A549 treated with AZD2906 at 1 μM for 4 hours (cell line): ENCODE results near the gene SDF4. TPM values are rescaled to one million over a fixed set of nuclear protein-coding genes. Genes with fewer than 3 reads are reported as not detected.

Source experiments
- total RNA-seq: library from RNA; stranded (reverse); fragments of 200-300 nt; extraction: Qiagen RNA extraction; gene quantifications from 5 replicates; pipeline ENCODE4 v1.2.3, GENCODE V29; 2022

The SDF4 gene
- total RNA-seq, result 109 to 135 TPM (median 131 TPM) in 5 replicates

DNA sequence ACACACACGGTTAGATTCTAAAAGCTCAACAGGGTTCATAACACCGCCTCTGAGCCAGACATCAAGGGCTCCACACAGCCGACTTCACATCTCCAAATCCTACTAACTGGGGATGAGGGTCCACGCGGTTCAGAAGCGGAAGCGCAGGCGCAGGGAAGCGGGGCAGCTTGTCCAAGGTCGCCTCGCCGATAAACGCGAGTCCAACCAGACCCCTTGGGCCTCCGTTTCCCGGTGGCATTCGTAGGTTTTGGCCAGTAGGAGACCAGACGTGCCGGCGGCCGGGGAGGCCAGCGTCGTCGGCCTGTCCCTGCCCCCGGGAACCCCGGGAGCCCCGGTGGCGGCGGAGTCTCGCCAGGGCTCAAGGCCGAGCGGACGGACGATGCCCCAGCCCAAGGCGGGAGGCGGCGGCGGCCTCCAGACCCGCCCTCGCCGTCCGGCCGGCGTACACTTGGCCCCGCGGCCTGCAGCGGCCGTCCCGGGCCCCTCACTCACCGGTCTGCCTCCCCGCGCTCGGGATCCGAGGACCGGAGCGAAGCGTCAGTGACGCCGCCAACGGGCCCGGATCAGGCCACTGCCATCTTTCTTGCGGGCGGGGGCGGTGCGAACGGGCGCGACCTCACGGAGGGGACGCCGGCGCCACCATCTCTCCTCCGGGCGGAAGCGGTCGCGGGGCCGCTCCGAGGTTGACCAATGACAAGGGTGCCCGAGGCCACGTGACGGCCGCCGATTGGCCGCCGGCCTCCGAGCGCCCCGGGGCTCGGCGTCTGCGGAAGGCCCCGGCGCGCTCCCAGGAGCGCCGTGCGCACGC, at the start of gene SDF4:
Gene SDF4 (minus strand): TSS at position 602 of the 808 bp plus-strand sequence. CDS start 3,229 bp downstream, outside the sequence.

GRCh38 chr1:1273512-1274298, 41.9 kb upstream of the SDF4 start, which contains the start of gene UBE2J2:
UBE2J2 (minus strand) TSS chr1:1273854; CDS start chr1:1267992, 5,862 bp downstream.

GRCh38 chr1:1246577-1247340, 15.0 kb upstream of the SDF4 start, which contains the start of gene C1QTNF12:
C1QTNF12 (minus strand) TSS chr1:1246722; CDS start chr1:1246690, 32 bp downstream.

DNA sequence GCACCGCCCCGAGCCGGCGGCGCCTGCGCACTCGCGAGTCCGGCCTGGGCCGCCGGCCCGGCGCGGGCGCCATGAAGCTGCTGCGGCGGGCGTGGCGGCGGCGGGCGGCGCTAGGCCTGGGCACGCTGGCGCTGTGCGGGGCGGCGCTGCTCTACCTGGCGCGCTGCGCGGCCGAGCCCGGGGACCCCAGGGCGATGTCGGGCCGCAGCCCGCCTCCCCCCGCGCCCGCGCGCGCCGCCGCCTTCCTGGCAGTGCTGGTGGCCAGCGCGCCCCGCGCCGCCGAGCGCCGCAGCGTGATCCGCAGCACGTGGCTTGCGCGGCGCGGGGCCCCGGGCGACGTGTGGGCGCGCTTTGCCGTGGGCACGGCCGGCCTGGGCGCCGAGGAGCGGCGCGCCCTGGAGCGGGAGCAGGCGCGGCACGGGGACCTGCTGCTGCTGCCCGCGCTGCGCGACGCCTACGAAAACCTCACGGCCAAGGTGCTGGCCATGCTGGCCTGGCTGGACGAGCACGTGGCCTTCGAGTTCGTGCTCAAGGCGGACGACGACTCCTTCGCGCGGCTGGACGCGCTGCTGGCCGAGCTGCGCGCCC, 501 bp upstream of the SDF4 start, which contains the start of gene B3GALT6:
Gene B3GALT6 (plus strand): TSS at position 30 of the 588 bp plus-strand sequence. CDS start 42 bp downstream, at position 72.

DNA sequence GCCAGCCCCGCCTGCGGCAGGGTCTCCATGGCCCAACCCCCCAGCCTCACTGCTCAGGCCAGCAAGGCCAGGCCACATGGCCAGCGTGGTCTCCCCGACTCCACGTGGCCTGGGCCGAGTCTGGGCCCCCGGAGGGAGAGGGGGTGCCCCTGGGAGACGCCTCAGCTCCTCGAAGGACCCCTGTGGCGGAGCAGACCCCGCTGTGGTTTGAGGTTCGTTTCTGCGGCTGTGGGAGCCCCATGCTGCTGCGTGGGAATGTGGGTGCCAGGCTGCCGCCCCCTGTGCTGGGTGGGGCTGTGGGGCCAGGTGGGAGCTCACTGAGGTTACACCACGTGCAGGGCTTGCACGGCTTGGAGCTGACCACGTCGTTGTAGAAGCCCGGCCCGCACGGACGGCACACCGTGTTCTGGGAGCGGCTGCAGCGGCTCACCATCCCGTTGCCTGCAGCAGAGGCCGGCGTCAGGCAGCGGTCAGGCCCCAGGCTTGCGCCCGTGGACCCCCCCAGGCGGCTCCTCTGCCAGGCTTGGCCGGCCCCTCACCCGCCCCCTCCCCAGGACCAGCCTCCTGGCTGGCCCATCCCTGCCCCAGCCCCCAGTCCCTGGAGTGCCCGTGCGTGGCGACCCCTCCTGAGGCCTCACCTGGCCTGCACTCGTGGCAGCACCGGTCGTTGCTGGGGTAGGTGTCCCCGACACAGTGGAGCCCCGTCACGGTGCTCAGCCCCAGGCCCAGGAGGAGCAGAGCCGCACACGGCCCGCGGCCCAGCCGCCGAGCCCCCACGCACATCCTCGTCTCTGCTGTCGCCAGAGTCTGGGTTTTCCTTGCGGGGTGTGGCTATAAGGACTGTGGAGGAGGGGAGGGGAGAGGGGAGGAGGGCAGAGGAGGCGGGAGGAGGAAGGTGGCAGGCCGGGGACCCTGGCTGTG, 18.2 kb downstream of the SDF4 start, which contains the start of gene TNFRSF4:
Gene TNFRSF4 (minus strand): TSS at position 809 of the 921 bp plus-strand sequence. CDS start 26 bp downstream, at position 783.

DNA sequence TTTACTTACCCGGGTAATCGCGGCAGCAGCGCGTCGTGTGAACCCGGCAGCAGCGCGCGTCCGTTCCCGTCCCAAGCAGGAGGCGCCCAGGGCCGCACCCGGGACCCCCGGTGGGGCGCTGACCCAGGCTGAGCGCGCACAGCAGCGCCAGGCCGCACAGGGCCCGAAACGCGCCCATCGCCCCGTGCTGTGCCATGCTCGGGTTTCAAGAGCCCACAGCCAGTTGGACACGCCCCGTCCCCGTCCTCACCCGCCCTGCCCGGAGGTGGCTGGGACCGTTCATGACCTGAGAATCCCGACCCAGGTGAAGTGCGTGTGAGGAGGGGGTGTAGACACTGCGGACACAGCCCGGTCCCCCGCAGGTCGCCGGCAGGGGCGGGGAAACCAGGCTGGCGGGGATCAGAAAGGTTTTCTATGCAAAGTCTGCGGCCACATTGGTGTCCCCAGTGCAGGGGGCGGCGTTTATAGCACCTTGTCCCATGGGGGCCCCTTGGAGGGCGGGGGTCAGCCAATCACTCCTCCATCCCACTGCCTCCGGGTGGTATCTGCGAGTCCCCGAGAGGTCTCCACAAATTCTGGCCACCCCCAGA, 25.3 kb downstream of the SDF4 start, which contains the start of gene TNFRSF18:
Gene TNFRSF18 (minus strand): TSS at position 217 of the 590 bp plus-strand sequence. CDS start 21 bp downstream, at position 196.

DNA sequence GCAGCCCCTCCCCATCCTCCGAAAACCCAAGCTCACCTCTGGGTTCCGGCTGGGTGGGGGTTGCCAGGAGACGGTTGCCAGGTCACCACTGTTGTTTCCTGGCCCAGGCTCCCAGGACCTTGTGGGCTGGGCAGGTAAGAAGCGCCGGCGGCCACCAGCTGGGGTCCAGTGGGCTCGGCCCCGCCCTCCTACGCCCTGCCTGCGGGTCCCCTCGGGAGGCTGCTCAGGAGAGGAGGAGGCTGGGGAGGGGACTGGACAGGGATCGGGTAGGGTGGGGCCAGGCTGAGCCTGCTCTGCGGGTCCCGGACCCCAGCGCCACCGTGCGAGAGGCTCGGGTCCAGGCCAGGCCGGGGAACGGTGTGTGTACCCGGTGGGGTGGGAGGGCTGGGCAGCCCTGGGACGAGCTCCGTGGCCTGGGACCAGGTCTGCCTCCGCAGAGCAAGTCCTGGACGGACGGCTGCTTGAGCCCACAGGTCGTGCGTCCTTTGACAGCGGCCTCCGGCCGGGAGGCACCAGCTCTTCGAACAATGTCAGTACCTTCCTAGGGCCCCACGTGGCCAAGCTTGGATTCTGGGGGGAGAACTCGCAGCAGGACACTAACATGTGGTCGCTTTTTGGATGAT, 57.9 kb downstream of the SDF4 start, which contains the start of gene TTLL10:
Gene TTLL10 (plus strand): TSS at position 88 of the 623 bp plus-strand sequence. CDS start 5,336 bp downstream, outside the sequence.

Other genes with a start within 250 kb of the SDF4 start
- 0.10 to 0.19 TPM (median 0.13 TPM) in 5 replicates for gene PERM1, start 249.9 kb downstream of the SDF4 start, total RNA-seq
- 17.8 to 65.9 TPM (median 57.8 TPM) in 5 replicates for gene HES4, start 231.9 kb downstream of the SDF4 start, total RNA-seq
- 12.1 to 23.1 TPM (median 19.4 TPM) in 5 replicates for gene ISG15, start 218.5 kb downstream of the SDF4 start, total RNA-seq
- gene AGRN, start 211.9 kb downstream of the SDF4 start, total RNA-seq, result 78.5 to 115 TPM (median 107 TPM) in 5 replicates
- 0.21 to 0.30 TPM (median 0.23 TPM) in 5 replicates for gene RNF223, start 157.7 kb downstream of the SDF4 start, total RNA-seq
- 8.2 to 14.5 TPM (median 13.7 TPM) in 5 replicates for gene C1orf159, start 115.9 kb downstream of the SDF4 start, total RNA-seq
- not detected in 5 replicates for gene TTLL10, start 58.1 kb downstream of the SDF4 start, total RNA-seq
- gene TNFRSF18, start 25.4 kb downstream of the SDF4 start, total RNA-seq, result 0.09 to 0.20 TPM (median 0.13 TPM) in 4 of 5 replicates, not detected in the other
- gene TNFRSF4, start 17.8 kb downstream of the SDF4 start, total RNA-seq, result 0.13 to 0.34 TPM (median 0.20 TPM) in 4 of 5 replicates, not detected in the other
- 11.0 to 19.8 TPM (median 18.8 TPM) in 5 replicates for gene B3GALT6, start 236 bp upstream of the SDF4 start, total RNA-seq
- 0.71 to 1.9 TPM (median 1.4 TPM) in 5 replicates for gene C1QTNF12, start 14.7 kb upstream of the SDF4 start, total RNA-seq
- gene UBE2J2, start 41.9 kb upstream of the SDF4 start, total RNA-seq, result 36.2 to 50.4 TPM (median 45.1 TPM) in 5 replicates
- 0.52 to 1.3 TPM (median 1.1 TPM) in 5 replicates for gene SCNN1D, start 48.4 kb upstream of the SDF4 start, total RNA-seq
- gene ACAP3, start 75.9 kb upstream of the SDF4 start, total RNA-seq, result 8.2 to 16.9 TPM (median 14.4 TPM) in 5 replicates
- 15.8 to 25.3 TPM (median 23.7 TPM) in 5 replicates for gene PUSL1, start 76.6 kb upstream of the SDF4 start, total RNA-seq
- gene INTS11, start 92.7 kb upstream of the SDF4 start, total RNA-seq, result 46.5 to 63.1 TPM (median 58.1 TPM) in 5 replicates
- 18.3 to 25.4 TPM (median 24.0 TPM) in 5 replicates for gene CPTP, start 92.8 kb upstream of the SDF4 start, total RNA-seq
- 0.09 to 0.26 TPM (median 0.23 TPM) in 5 replicates for gene TAS1R3, start 99.3 kb upstream of the SDF4 start, total RNA-seq
- 41.0 to 73.2 TPM (median 64.0 TPM) in 5 replicates for gene DVL1, start 117.4 kb upstream of the SDF4 start, total RNA-seq
- gene MXRA8, start 126.6 kb upstream of the SDF4 start, total RNA-seq, result 0.11 to 0.36 TPM (median 0.15 TPM) in 4 of 5 replicates, not detected in the other
- gene AURKAIP1, start 143.2 kb upstream of the SDF4 start, total RNA-seq, result 107 to 197 TPM (median 169 TPM) in 5 replicates
- 38.0 to 55.0 TPM (median 48.1 TPM) in 5 replicates for gene CCNL2, start 167.3 kb upstream of the SDF4 start, total RNA-seq
- gene MRPL20, start 175.3 kb upstream of the SDF4 start, total RNA-seq, result 128 to 145 TPM (median 135 TPM) in 5 replicates
- gene ANKRD65, start 189.3 kb upstream of the SDF4 start, total RNA-seq, result 0.03 to 0.10 TPM (median 0.07 TPM) in 3 of 5 replicates, not detected in the others
- 3.7 to 15.9 TPM (median 14.0 TPM) in 5 replicates for gene VWA1, start 203.7 kb upstream of the SDF4 start, total RNA-seq
- gene ATAD3C, start 217.7 kb upstream of the SDF4 start, total RNA-seq, result not detected in 5 replicates
- gene ATAD3B, start 239.8 kb upstream of the SDF4 start, total RNA-seq, result 1.1 to 3.4 TPM (median 2.9 TPM) in 5 replicates